CD1c-positive myeloid dendritic cell (primary cell): ENCODE results near the gene NR1H2.
A peak's percentile ranks its signal among the peaks of the same experiment; 100 is the strongest.
"Not testable (repeated sequence)": the region's sequence is repeated elsewhere in the genome, so short reads cannot be mapped to it uniquely, and the experiment has no call there.

ENCODE experiments used
- DNase-seq: peaks from one replicate; pipeline ENCODE4 v3.0.0-alpha.2; 2016; ENCODE audit errors: extremely low spot score

The NR1H2 gene

GRCh38 chr19:50344661-50345318, 31.5 kb upstream of the NR1H2 start:
- DNase-seq: peak; percentile 68

DNA sequence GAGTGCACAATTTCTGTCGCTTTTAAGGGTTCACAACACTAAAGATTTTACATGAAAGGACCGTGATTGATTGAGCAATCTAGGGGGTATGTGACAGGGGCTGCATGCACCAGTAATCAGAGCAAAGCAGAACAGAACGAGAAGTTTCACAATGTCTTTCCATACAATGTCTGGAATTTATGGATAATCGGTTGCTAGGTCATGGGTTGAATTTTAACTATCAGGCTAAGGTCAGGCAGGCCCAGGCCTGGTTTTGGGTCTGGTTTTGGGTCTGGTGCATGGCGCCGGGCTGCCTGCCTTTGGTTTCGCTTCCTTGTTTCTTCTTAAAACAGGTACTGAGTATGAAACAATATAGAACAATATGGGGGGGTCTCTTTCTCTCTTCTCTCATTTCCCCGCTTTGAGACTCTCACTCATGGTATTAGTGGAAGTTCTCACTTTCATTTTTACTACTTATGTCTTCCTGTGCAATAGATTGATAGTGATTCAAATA, 29.1 kb upstream of the NR1H2 start:
- peak; percentile 69 for DNase-seq

DNA sequence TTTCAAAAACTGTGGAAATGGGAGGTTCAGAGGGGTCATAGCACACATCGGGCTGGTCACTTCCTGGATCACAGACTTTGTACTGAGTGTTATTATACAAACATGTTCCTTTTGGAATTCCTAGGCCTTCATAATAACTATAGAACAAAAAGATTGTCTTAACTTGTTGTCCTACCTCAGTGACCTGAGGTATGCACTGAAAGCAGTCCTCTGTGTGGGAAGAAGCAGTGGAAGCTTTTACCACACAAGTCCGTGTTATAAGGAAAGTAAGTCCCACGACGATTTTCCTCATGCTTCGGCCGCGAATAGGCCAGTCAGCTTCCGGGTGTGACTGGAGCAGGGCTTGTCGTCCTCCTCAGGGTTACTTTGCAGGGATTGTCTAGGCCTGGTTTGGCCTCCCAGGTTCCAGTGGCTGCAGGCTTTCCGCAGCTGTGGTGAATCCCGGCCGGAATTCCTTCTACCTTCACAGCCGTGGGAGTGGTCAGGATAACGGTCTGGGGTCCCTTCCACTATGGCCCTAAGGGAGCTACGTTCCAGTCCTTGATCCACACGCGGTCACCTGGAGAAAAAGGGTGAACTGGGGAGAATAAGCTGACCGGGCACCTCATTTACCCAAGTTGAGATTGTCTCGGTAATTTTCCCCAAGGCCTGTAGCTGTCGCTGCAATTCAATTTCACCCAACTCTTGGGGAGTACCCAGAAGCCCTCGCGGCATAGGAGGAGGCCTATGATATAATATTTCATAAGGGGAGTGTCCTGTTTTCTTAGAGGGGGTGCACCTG, 26.8 kb upstream of the NR1H2 start:
- DNase-seq: no peak

GRCh38 chr19:50352242-50352641, 24.0 kb upstream of the NR1H2 start:
- no peak for DNase-seq

DNA sequence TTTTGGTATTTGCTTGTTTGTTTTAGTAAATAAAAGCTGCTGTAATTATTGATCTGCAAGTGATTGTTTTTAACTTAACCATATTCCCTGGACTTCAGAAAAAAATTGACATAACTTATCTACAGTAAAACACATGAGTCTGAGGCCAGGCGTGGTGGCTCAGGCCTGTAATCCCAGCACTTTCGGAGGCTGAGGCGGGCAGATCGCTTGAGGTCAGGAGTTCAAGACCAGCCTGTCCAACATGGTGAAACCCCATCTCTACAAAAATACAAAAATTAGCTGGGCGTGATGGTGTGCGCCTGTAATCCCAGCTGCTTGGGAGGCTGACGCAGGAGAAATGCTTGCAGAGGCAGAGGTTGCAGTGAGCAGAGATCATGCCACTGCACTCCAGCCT, 22.8 kb upstream of the NR1H2 start:
- not testable (repeated sequence) for DNase-seq

DNA sequence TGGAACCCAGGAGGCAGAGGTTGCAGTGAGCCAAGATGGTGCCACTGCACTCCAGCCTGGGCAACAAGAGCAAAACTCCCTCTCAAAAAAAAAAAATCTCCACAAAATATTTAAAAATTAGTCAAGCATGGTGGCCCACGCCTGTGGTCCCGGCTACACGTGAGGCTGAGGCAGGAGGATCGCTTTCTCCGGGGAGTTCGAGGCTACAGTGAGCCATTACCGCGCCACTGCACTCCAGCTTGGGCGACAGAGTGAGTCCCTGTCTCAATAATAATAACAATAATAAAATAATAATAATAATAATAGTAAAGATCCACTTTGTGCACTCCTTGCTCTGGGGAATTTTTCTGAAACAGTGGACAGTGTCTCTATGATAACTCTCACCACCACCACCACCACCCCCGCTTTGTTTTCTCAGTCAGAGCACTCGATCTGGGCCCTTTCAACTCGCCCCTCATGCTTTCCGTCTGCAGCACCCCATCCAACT, 19.5 kb upstream of the NR1H2 start:
- no peak for DNase-seq

- DNase-seq: peak; percentile 89
Measured at GRCh38 chr19:50357178-50358100, 18.8 kb upstream of the NR1H2 start.

- peak; percentile 70 for DNase-seq
Measured at GRCh38 chr19:50358483-50359327, 17.6 kb upstream of the NR1H2 start.

DNA sequence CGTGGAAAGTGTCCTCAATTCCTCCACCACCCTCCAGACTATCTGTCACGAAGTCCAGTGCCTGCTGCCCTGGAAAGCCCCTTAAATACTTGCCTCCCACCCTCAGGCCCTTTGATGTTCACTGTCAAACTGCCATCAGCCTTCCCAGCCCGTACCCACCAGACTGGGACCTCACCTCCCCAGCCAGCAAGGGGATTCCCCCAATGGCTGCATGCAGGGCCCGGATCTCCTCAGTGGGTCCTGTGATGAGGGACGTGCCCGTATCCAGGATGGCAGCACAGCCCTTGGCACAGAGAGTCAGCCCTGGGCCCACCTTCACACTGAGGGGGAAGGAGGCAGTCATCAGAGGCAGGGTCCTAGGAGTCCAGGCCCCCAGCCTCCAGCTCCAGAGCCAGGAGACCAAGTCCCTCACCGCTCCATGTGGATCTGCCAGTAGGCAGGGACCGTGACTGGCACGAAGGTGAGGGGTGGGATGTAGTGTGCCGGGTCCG, 16.9 kb upstream of the NR1H2 start:
- no peak for DNase-seq

DNA sequence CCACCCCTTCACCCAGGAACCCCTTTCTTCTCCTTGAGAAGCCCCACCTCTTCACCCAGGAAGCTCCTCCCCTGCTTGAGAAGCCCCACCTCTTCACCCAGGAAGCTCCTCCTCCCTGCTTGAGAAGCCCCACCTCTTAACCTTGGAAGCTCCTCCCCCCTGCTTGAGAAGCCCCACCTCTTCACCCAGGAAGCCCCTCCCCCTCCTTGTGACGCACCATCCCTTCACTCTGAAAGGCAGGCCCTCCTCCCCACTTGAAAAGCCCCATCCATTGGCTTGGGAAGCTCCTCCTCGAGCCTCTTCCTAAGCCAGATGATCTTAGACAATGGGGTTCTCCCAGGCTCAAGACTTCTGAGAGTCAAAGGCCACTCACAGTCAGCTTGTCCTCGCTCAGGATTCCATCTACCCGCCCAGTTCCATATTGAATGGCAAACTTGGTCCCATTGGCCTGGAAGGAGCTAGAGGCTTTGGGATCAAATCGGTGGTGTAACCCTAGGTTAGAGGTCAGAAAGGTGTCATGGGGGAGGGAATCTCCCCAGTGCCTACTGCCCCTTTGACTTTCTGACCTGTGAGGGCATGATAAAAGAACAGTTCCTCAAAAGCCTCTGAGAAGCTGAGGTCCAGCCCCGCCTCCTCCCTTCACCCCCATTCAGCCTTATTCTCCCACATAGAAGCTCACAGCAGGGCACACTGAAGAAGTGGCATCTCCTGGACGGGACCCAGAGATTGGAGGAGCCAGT, 14.8 kb upstream of the NR1H2 start:
- peak; percentile 42 for DNase-seq

DNA sequence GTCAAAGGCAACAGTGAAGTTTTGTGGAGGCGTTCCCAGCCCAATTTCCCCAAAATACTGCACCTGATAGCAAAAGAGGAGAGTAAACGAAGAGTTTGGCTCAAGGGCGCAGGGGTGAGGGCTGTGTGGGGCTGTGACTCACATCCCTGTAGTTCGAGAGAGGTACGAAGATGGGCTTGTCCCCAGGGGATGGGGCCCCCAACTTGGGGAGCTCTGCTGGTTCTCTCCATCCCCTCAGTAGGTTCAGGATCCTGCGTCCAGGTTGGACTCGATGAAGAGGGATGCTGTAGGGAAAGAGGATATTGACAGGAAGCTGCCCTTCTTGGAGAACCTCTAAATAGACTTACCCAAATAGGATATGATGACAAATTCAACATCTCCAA, 14.2 kb upstream of the NR1H2 start:
- DNase-seq: no peak

DNA sequence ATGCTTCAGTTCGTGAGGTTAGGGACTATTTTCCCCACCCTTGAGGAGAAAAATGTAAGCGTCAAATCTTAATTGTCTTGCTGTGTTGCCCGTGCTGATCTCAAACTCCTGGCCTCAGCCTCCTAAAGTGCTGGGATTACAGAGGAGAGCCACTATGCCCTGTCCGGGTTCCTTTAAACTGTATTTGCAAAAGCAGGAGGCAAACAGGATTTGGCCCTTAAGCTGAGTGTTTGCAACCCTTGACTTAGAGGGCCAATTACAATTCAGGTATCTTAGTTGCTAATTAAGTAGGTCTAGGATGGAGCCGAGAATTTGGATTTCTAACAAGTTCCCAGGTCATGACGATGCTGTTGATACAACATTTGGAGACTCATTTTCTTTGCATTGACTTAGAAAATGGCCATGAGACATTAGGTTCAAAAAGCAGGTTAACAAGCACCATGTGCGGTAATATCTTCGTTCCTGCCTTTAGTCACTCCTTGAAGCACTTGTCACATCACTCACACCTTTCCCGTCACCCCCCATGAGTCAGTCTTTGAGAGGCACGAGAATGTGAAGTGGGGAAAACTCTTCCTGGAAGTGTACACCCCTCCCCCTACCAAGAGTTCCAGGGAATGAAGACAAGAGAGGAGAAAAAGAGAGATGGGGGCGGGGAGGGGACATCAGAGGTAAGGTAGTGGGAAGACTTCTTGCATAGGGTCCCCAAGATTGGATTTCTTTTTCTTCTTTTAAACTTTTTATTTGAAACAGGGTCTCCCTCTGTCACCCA, 13.4 kb upstream of the NR1H2 start:
- no peak for DNase-seq

- DNase-seq: no peak
Measured at GRCh38 chr19:50365434-50366306, 10.6 kb upstream of the NR1H2 start, which contains the start of gene NAPSA. Gene NAPSA, minus strand, starts transcription at chr19:50365639. Its CDS starts 18 bp downstream, at chr19:50365621.

- peak; percentile 85 for DNase-seq
Measured at GRCh38 chr19:50368649-50369570, 7.3 kb upstream of the NR1H2 start.

DNA sequence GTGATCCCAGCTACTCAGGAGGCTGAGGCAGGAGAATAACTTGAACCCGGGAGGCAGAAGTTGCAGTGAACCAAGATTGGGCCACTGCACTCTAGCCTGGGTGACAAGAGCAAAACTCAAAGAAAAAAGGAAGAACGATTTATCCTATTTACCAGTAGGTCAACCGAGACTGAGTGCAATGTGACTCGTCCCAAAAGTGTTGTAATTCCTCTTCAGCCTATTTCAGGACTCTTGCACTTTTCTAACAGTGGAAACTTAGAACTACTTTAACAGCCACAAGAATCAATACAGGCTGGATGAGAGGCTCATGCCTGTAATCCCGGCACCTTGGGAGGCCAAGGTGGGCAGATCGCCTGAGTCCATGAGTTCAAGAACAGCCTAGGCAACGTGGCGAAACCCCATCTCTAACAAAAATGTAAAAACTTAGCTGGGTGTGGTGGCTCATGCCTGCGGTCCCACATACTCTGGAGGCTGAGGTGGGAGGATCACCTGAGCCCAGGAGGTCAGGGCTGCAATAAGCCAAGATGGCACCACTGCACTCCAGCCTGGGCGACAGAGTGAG, 4.3 kb upstream of the NR1H2 start:
- peak; percentile 47 for DNase-seq

- DNase-seq: no peak
Measured at GRCh38 chr19:50377051-50377461, 799 bp downstream of the NR1H2 start.

GRCh38 chr19:50377517-50377916, 1.3 kb downstream of the NR1H2 start:
- no peak for DNase-seq
